Transverse colon (tissue), 4 donors: Measurements from ENCODE around the gene RNF13. TPM values are rescaled to one million over a fixed set of nuclear protein-coding genes. Genes with fewer than 3 reads are reported as not detected.

Experiments used
- DNase-seq: peaks from one replicate; pipeline ENCODE4 v3.0.0-alpha.2; 2019
- H3K27ac ChIP-seq, 4 donors: fragments of 200-600 bp; sonication (generic); 2 replicates each; pipeline ENCODE4 v1.5.1; 2016 to 2018; ENCODE audit warnings: inconsistent platforms in 4 of 4
- H3K27me3 ChIP-seq: fragments of 200-600 bp; sonication (generic); 2 replicates; pipeline ENCODE4 v1.5.1; 2017; ENCODE audit warnings: inconsistent platforms
- H3K36me3 ChIP-seq, 4 donors: fragments of 200-600 bp; sonication (generic); 2 replicates each; pipeline ENCODE4 v1.5.1; 2017 to 2019; ENCODE audit warnings: inconsistent platforms in 4 of 4
- H3K4me1 ChIP-seq, 4 donors: fragments of 200-600 bp; sonication (generic); 2 replicates each; pipeline ENCODE4 v1.5.1; 2017 to 2020; ENCODE audit warnings: inconsistent platforms in 4 of 4
- H3K4me3 ChIP-seq, 4 donors: fragments of 200-600 bp; sonication (generic); 1 replicate in 1 of 4; 2 replicates in 3 of 4; pipeline versions ENCODE4 v1.5.1 to v1.6.1; 2017 to 2019; ENCODE audit warnings: inconsistent platforms in 4 of 4
- H3K9me3 ChIP-seq, 2 donors: fragments of 200-600 bp; sonication (generic); 2 replicates each; pipeline ENCODE4 v1.5.1; 2017 to 2019; ENCODE audit warnings: inconsistent platforms in 2 of 2
- EP300 ChIP-seq: sonication (generic); formaldehyde crosslinking; IDR thresholded peaks from one replicate; pipeline ENCODE4 v1.6.1; 2017; ENCODE audit warnings: antibody characterized with exemption, low read depth
- POLR2A ChIP-seq: fragments of 450-650 bp; IDR thresholded peaks from one replicate; pipeline ENCODE4 v1.6.1; 2016; ENCODE audit warnings: antibody characterized with exemption, mild to moderate bottlenecking, moderate library complexity
- POLR2AphosphoS5 ChIP-seq, 3 donors: sonication (generic); formaldehyde crosslinking; IDR thresholded peaks; one replicate each; pipeline ENCODE4 v1.6.1; 2016; ENCODE audit warnings: antibody characterized with exemption in 3 of 3
- WGBS, 2 donors: methylation state at CpG; one replicate each; pipeline ENCODE4 v1.1.5; 2018; ENCODE audit warnings: low coverage in 1 of 2; 5-methylcytosine and 5-hydroxymethylcytosine counted together
- in situ Hi-C, 4 donors: fragments of 200-750 bp; cut with MboI; loops; one replicate each; pipeline versions ENCODE4 v1.15.0 to v1.15.1; 2017; ENCODE audit warnings: low sequenced_read_pairs in 3 of 4, low pct_ligation_motif_present in 1 of 4, low pct_unique_long_range_greater_than_20kb in 1 of 4
- intact Hi-C: fragments of 100-400 bp; cut with DNase I; formaldehyde crosslinking; loops from one replicate; pipeline ENCODE4 v1.15.1; 2023; ENCODE audit warnings: low total_unique reads
- total RNA-seq, 4 donors: library from RNA; depleted of rRNA; stranded (reverse); fragments of >200 nt; gene quantifications; one replicate each; pipeline ENCODE4 v1.1.0, GENCODE V29; 2016
- TF ChIP-seq, protein P1 (sequence below), 5 experiments: fragments of 200-600 bp in 3 of 5; fragments of 450-650 bp in 2 of 5; sonication (generic) in 3 of 5; IDR thresholded peaks; 1 replicate in 2 of 5; 2 replicates in 3 of 5; pipeline ENCODE4 v1.5.1; 2016 to 2017; ENCODE audit warnings: antibody characterized with exemption in 5 of 5, inconsistent platforms in 3 of 5, mild to moderate bottlenecking in 2 of 5, moderate library complexity in 1 of 5

RNF13 gene
- total RNA-seq, 4 donors from 2014 or later: 18.3 to 68.6 (median 42.8) TPM

- TF ChIP-seq POLR2AphosphoS5 (IDR thresholded peaks at IDR 0.05): no peak
- TF ChIP-seq POLR2A: no peak
- TF ChIP-seq EP300: no peak
- TF ChIP-seq, protein P1, sequence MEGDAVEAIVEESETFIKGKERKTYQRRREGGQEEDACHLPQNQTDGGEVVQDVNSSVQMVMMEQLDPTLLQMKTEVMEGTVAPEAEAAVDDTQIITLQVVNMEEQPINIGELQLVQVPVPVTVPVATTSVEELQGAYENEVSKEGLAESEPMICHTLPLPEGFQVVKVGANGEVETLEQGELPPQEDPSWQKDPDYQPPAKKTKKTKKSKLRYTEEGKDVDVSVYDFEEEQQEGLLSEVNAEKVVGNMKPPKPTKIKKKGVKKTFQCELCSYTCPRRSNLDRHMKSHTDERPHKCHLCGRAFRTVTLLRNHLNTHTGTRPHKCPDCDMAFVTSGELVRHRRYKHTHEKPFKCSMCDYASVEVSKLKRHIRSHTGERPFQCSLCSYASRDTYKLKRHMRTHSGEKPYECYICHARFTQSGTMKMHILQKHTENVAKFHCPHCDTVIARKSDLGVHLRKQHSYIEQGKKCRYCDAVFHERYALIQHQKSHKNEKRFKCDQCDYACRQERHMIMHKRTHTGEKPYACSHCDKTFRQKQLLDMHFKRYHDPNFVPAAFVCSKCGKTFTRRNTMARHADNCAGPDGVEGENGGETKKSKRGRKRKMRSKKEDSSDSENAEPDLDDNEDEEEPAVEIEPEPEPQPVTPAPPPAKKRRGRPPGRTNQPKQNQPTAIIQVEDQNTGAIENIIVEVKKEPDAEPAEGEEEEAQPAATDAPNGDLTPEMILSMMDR (IDR thresholded peaks at IDR 0.05): no peak
- peaks cover 4 to 11% (median 4%) of the 10 kb centered on the region in 4 donors for H3K4me1 ChIP-seq
- intact Hi-C loops: no loop called here
- no peak overlapping the region for H3K27ac ChIP-seq
- H3K9me3 ChIP-seq: peaks cover 7 to 19% of the 10 kb centered on the region in 2 donors
- H3K4me3 ChIP-seq: no peak overlapping the region
- no peaks in the 10 kb centered on the region for H3K27me3 ChIP-seq
- 75 to 96% methylated on average over 3 of the region's 3 CpGs for WGBS, 2 donors
- in situ Hi-C loops: no loop called here
- DNase-seq: no peak
- peaks cover 0 to 11% (median 0%) of the 10 kb centered on the region in 4 donors for H3K36me3 ChIP-seq
Observed at GRCh38 chr3:149839896-149840295, 26.9 kb downstream of the RNF13 start.

- DNase-seq: no peak
- in situ Hi-C loops: no loop called here
- peaks cover 4 to 15% (median 6%) of the 10 kb centered on the region in 4 donors for H3K4me1 ChIP-seq
- H3K27me3 ChIP-seq: no peaks in the 10 kb centered on the region
- H3K27ac ChIP-seq: no peak overlapping the region
- TF ChIP-seq EP300: no peak
- TF ChIP-seq POLR2A: no peak
- TF ChIP-seq, protein P1 (IDR thresholded peaks at IDR 0.05): no peak
- TF ChIP-seq POLR2AphosphoS5 (IDR thresholded peaks at IDR 0.05): no peak
- no peak overlapping the region for H3K4me3 ChIP-seq
- peaks cover under 1% of the 10 kb centered on the region in 2 donors for H3K9me3 ChIP-seq
- WGBS, 2 donors: 75 to 85% methylated on average over 2 of the region's 2 CpGs
- intact Hi-C loops: no loop called here
- peaks cover 0 to 10% (median 3%) of the 10 kb centered on the region in 4 donors for H3K36me3 ChIP-seq
Observed at GRCh38 chr3:149843502-149843901, 30.5 kb downstream of the RNF13 start.

DNA sequence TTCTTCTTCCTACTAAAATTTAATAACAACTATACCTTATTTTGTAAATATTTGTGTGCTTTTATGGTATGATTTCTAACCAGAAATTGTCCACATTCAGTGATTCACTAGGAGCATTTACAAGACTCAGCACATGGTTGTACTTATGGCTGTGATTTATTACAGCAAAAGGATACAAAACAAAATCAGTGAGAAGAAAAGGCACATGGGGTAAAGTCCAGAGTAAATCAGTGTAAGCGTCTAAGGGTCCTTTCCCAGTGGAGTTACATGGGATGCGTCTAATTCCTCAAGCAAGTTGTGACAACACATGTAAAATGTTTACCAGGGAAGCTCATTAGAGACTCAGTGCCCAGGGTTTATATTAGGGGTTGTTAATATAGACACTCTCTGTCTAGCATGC, 31.1 kb downstream of the RNF13 start:
- TF ChIP-seq EP300: no peak
- no peak for TF ChIP-seq POLR2AphosphoS5 (IDR thresholded peaks at IDR 0.05)
- no peak for TF ChIP-seq POLR2A
- TF ChIP-seq, protein P1 (IDR thresholded peaks at IDR 0.05): no peak
- Histone ChIP-seq H3K27ac (no peak overlapping the region), H3K36me3 (peaks cover 0 to 10% (median 3%) of the 10 kb centered on the region in 4 donors), H3K4me3 (no peak overlapping the region), H3K4me1 (peaks cover 4 to 15% (median 6%) of the 10 kb centered on the region in 4 donors), H3K27me3 (no peaks in the 10 kb centered on the region), H3K9me3 (no peaks in the 10 kb centered on the region)
- no peak for DNase-seq
- 39 to 61% methylated on average over 2 of the region's 2 CpGs for WGBS, 2 donors
- intact Hi-C loops: no loop called here
- in situ Hi-C loops: no loop called here

DNA sequence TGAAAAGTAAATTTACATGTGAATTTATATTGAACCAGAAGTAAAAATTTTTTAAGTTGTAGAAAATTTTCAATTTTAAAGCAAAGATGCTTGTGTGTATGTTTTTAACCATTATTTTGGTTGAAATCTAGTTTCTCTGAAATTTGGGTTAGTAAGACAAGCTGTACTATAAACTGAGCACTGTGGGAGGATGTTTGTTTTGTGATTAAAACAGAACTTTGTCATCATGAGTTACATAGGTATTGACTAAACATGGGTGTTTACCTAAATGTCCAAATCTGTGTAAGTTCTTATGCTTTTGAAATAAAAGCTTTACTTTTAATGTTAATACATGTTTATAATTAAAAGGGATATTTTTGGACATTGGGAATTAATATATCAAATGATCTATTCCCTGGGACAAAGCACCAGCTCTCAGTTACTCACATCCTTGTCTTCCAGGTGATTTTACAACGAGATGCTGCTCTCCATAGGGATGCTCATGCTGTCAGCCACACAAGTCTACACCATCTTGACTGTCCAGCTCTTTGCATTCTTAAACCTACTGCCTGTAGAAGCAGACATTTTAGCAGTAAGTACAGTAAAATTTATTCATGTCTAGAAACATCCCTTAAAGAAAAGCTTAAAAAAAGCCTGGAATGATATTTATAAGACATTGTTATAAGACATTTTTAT, 32.7 kb downstream of the RNF13 start:
- no peak overlapping the region for H3K27ac ChIP-seq
- intact Hi-C loops: no loop called here
- 82 to 90% methylated on average over 1 of the region's 1 CpG for WGBS, 2 donors
- peaks cover 0 to 10% (median 3%) of the 10 kb centered on the region in 4 donors for H3K36me3 ChIP-seq
- in situ Hi-C loops: no loop called here
- H3K27me3 ChIP-seq: no peaks in the 10 kb centered on the region
- H3K4me1 ChIP-seq: peaks cover 4 to 11% (median 6%) of the 10 kb centered on the region in 4 donors
- TF ChIP-seq, protein P1 (IDR thresholded peaks at IDR 0.05): no peak
- no peak for TF ChIP-seq POLR2AphosphoS5 (IDR thresholded peaks at IDR 0.05)
- no peak for TF ChIP-seq EP300
- no peak for TF ChIP-seq POLR2A
- no peak for DNase-seq
- H3K9me3 ChIP-seq: no peaks in the 10 kb centered on the region
- H3K4me3 ChIP-seq: no peak overlapping the region
